IMR-90 (cell line): ENCODE results near the gene DBNDD1. TPM values are rescaled to one million over a fixed set of nuclear protein-coding genes. Genes with fewer than 3 reads are reported as not detected.

Experiments
- ATAC-seq: fragments of 200-7000 bp; cut with Tn5 transposase; 2 replicates; pipeline ENCODE4 v1.9.1; 2020; ENCODE audit warnings: low read depth, mild to moderate bottlenecking, moderate library complexity
- BruUV-seq: library from RNA; stranded (reverse); fragments of 400-500 nt; replicated peaks from 2 replicates; lab custom pipeline; 2021; lab: Mats Ljungman, UMichigan
- CTCF ChIA-PET: fragments of 300-600 bp; formaldehyde crosslinking; extraction: SDS; loops from one replicate; lab custom pipeline; 2021; ENCODE audit warnings: antibody characterized with exemption; lab: Yijun Ruan, JAX
- POLR2A ChIA-PET: fragments of 300-600 bp; sonication (Branson Sonifier 250); formaldehyde crosslinking; loops from one replicate; lab custom pipeline; 2022; ENCODE audit warnings: antibody characterized with exemption; ENCODE audit not compliant: unreplicated experiment; lab: Charles Lee
- DNase-seq: peaks from one replicate; pipeline ENCODE4 v3.0.0; 2013
- H2AFZ ChIP-seq: replicated peaks from 2 replicates; pipeline ENCODE3; 2013; ENCODE audit warnings: low read length, mild to moderate bottlenecking; ENCODE audit not compliant: poor library complexity
- H2AK5ac ChIP-seq: 2 replicates; pipeline ENCODE4 v1.6.1; 2013; ENCODE audit warnings: low read depth, low read length, inconsistent platforms
- H2AK9ac ChIP-seq: replicated peaks from 2 replicates; pipeline ENCODE3; 2013; ENCODE audit warnings: mild to moderate bottlenecking, low read depth, low read length, moderate library complexity; ENCODE audit not compliant: poor library complexity
- H2BK120ac ChIP-seq: 2 replicates; pipeline ENCODE4 v1.6.1; 2013; ENCODE audit warnings: low read depth, low read length, inconsistent platforms
- H2BK15ac ChIP-seq: 3 replicates; pipeline ENCODE4 v1.6.1; 2013; ENCODE audit warnings: low read depth, low read length, inconsistent platforms
- H2BK20ac ChIP-seq: 2 replicates; pipeline ENCODE4 v1.6.1; 2013; ENCODE audit warnings: low read depth, mild to moderate bottlenecking, inconsistent platforms, low read length, moderate library complexity
- H2BK5ac ChIP-seq: 2 replicates; pipeline ENCODE4 v1.6.1; 2013; ENCODE audit warnings: mild to moderate bottlenecking, low read depth, low read length, inconsistent platforms; ENCODE audit not compliant: poor library complexity, severe bottlenecking
- H3K14ac ChIP-seq: replicated peaks from 2 replicates; pipeline ENCODE4 v1.6.1; 2013; ENCODE audit warnings: low read depth, low read length, inconsistent platforms
- H3K18ac ChIP-seq: 2 replicates; pipeline ENCODE4 v1.6.1; 2013; ENCODE audit warnings: low read depth, low read length, control low read depth
- H3K23ac ChIP-seq: 2 replicates; pipeline ENCODE4 v1.6.1; 2013; ENCODE audit warnings: low read depth, low read length, inconsistent platforms
- H3K27ac ChIP-seq: 2 replicates; pipeline ENCODE4 v1.5.1; 2013; ENCODE audit warnings: mild to moderate bottlenecking, control low read depth, low read length; ENCODE audit not compliant: insufficient read depth
- H3K27me3 ChIP-seq: 2 replicates; pipeline ENCODE4 v1.6.1; 2013; ENCODE audit warnings: low read length; ENCODE audit not compliant: control insufficient read depth, insufficient read depth
- H3K36me3 ChIP-seq: 2 replicates; pipeline ENCODE4 v1.6.1; 2013; ENCODE audit warnings: low read length, mixed read lengths; ENCODE audit not compliant: control insufficient read depth, insufficient read depth
- H3K4ac ChIP-seq: 2 replicates; pipeline ENCODE4 v1.6.1; 2013; ENCODE audit warnings: low read depth, low read length, inconsistent platforms
- H3K4me1 ChIP-seq: 2 replicates; pipeline ENCODE4 v1.6.1; 2013; ENCODE audit warnings: low read length, mixed read lengths; ENCODE audit not compliant: control insufficient read depth, insufficient read depth
- H3K4me2 ChIP-seq: 2 replicates; pipeline ENCODE4 v1.6.1; 2013; ENCODE audit warnings: low read depth, mild to moderate bottlenecking, control low read depth, low read length, moderate library complexity
- H3K4me3 ChIP-seq: 2 replicates; pipeline ENCODE4 v1.5.1; 2013; ENCODE audit warnings: low read depth, mild to moderate bottlenecking, control low read depth, low read length, moderate library complexity; ENCODE audit not compliant: insufficient read depth
- H3K56ac ChIP-seq: 2 replicates; pipeline ENCODE4 v1.6.1; 2013; ENCODE audit warnings: low read length, inconsistent platforms; ENCODE audit not compliant: insufficient read depth; ENCODE audit errors: extremely low read depth
- H3K79me1 ChIP-seq, 2 experiments: 2 replicates each; pipeline ENCODE4 v1.6.1; 2013; ENCODE audit warnings: low read length in 2 of 2, inconsistent platforms in 1 of 2, low read depth in 1 of 2
- H3K9ac ChIP-seq: 2 replicates; pipeline ENCODE4 v1.6.1; 2013; ENCODE audit warnings: low read depth, low read length, control low read depth
- H3K9me1 ChIP-seq: 2 replicates; pipeline ENCODE4 v1.6.1; 2013; ENCODE audit warnings: low read length, inconsistent platforms; ENCODE audit not compliant: insufficient read depth
- H3K9me3 ChIP-seq: 2 replicates; pipeline ENCODE4 v1.6.1; 2013; ENCODE audit warnings: low read length; ENCODE audit not compliant: control insufficient read depth, insufficient read depth
- H4K20me1 ChIP-seq: 2 replicates; pipeline ENCODE4 v1.6.1; 2013; ENCODE audit warnings: low read length, inconsistent platforms; ENCODE audit not compliant: insufficient read depth
- H4K5ac ChIP-seq: 2 replicates; pipeline ENCODE4 v1.6.1; 2013; ENCODE audit warnings: mild to moderate bottlenecking, low read depth, low read length, control low read depth
- H4K8ac ChIP-seq, 2 experiments: 2 replicates each; pipeline ENCODE4 v1.6.1; 2013; ENCODE audit warnings: low read depth in 2 of 2, low read length in 2 of 2, control low read depth in 1 of 2, inconsistent platforms in 1 of 2
- H4K91ac ChIP-seq: 2 replicates; pipeline ENCODE4 v1.6.1; 2013; ENCODE audit warnings: low read depth, low read length, inconsistent platforms; ENCODE audit not compliant: insufficient read depth
- BHLHE40 ChIP-seq: fragments of 150-350 bp; IDR thresholded peaks from 2 replicates; pipeline ENCODE4 v1.6.1; 2016; ENCODE audit warnings: mild to moderate bottlenecking, low read depth, low read length
- CEBPB ChIP-seq: IDR thresholded peaks from 2 replicates; pipeline ENCODE4 v1.6.1; 2012; ENCODE audit warnings: low read depth, low read length, improper control_type of control experiment
- CHD1 ChIP-seq: IDR thresholded peaks from 2 replicates; pipeline ENCODE4 v1.6.1; 2012; ENCODE audit warnings: low read depth, low read length, improper control_type of control experiment
- FOS ChIP-seq: fragments of 150-350 bp; IDR thresholded peaks from 2 replicates; pipeline ENCODE4 v1.6.1; 2016; ENCODE audit warnings: low read depth, low read length
- MAFK ChIP-seq: IDR thresholded peaks from 2 replicates; pipeline ENCODE4 v1.6.1; 2012; ENCODE audit warnings: low read depth, low read length, improper control_type of control experiment
- MAZ ChIP-seq: IDR thresholded peaks from 2 replicates; pipeline ENCODE4 v1.6.1; 2012; ENCODE audit warnings: low read depth, mild to moderate bottlenecking, low read length, improper control_type of control experiment, moderate library complexity, borderline replicate concordance
- MXI1 ChIP-seq: IDR thresholded peaks from 2 replicates; pipeline ENCODE4 v1.6.1; 2012; ENCODE audit warnings: low read depth, mild to moderate bottlenecking, low read length, moderate library complexity, borderline replicate concordance
- NFE2L2 ChIP-seq: fragments of 150-350 bp; IDR thresholded peaks from 2 replicates; pipeline ENCODE4 v1.6.1; 2016; ENCODE audit warnings: low read depth, mild to moderate bottlenecking, low read length
- POLR2A ChIP-seq: IDR thresholded peaks from 2 replicates; pipeline ENCODE4 v1.6.1; 2012; ENCODE audit warnings: mild to moderate bottlenecking, low read depth, low read length
- RAD21 ChIP-seq: IDR thresholded peaks from 2 replicates; pipeline ENCODE4 v1.6.1; 2012; ENCODE audit warnings: low read length, improper control_type of control experiment
- RCOR1 ChIP-seq: IDR thresholded peaks from 2 replicates; pipeline ENCODE4 v1.6.1; 2012; ENCODE audit warnings: mild to moderate bottlenecking, low read length, improper control_type of control experiment; ENCODE audit not compliant: insufficient replicate concordance
- RFX5 ChIP-seq: IDR thresholded peaks from 2 replicates; pipeline ENCODE4 v1.8.0; 2012; ENCODE audit warnings: low read depth, mild to moderate bottlenecking, low read length, moderate library complexity
- SMC3 ChIP-seq: fragments of 150-350 bp; IDR thresholded peaks from 2 replicates; pipeline ENCODE4 v1.6.1; 2016; ENCODE audit warnings: low read depth, mild to moderate bottlenecking, antibody characterized with exemption, low read length, moderate library complexity
- WGBS, 2 experiments: methylation state at CpG; one replicate each; pipeline versions ENCODE4 v1.1.5 to v1.1.7; 2013; ENCODE audit warnings: missing lambda C conversion rate in 2 of 2; ENCODE audit not compliant: insufficient read length in 1 of 2; ENCODE audit errors: extremely low coverage in 2 of 2; 5-methylcytosine and 5-hydroxymethylcytosine counted together
- dilution Hi-C: fragments of 300-500 bp; cut with HindIII; formaldehyde crosslinking; loops from one replicate; pipeline ENCODE4 v1.14.3; 2018; ENCODE audit warnings: low sequenced_read_pairs; ENCODE audit not compliant: unreplicated experiment
- in situ Hi-C: fragments of 300-500 bp; cut with MboI; formaldehyde crosslinking; loops from 3 replicates; pipeline ENCODE4 v1.14.3; 2019; ENCODE audit warnings: low sequenced_read_pairs, inconsistent platforms, mixed read lengths
- intact Hi-C: fragments of 100-400 bp; cut with micrococcal nuclease; formaldehyde crosslinking; loops from 2 replicates; pipeline ENCODE4 v1.10.0; 2022
- polyA plus RNA-seq, 3 experiments: library from polyadenylated mRNA; depleted of rRNA; stranded (reverse); fragments of >200 nt; gene quantifications; 2 replicates each; pipeline ENCODE4 v1.2.3, GENCODE V29; 2012; ENCODE audit warnings: low replicate concordance in 1 of 3
- total RNA-seq: library from RNA; depleted of rRNA; stranded (reverse); fragments of >200 nt; gene quantifications from 2 replicates; pipeline ENCODE4 v1.2.3, GENCODE V29; 2012
- TF ChIP-seq, protein P1 (sequence below): fragments of 150-350 bp; IDR thresholded peaks from 2 replicates; pipeline ENCODE4 v1.6.1; 2016; ENCODE audit warnings: low read depth, mild to moderate bottlenecking, low read length, moderate library complexity, borderline replicate concordance
- TF ChIP-seq, protein P2 (sequence below): conservative IDR thresholded peaks from 2 replicates; pipeline ENCODE4 v1.5.1; 2012; ENCODE audit warnings: mild to moderate bottlenecking, low read depth, low read length, improper control_type of control experiment
- TF ChIP-seq, protein P3 (sequence below): fragments of 150-350 bp; IDR thresholded peaks from 2 replicates; pipeline ENCODE4 v1.6.1; 2017; ENCODE audit warnings: mild to moderate bottlenecking, antibody characterized with exemption, low read length, low read depth

DBNDD1 gene
- total and polyA plus RNA-seq, 2 of the 4 experiments (the other 2 are of a cell fraction) = 3.4 to 23.0 TPM

DNA sequence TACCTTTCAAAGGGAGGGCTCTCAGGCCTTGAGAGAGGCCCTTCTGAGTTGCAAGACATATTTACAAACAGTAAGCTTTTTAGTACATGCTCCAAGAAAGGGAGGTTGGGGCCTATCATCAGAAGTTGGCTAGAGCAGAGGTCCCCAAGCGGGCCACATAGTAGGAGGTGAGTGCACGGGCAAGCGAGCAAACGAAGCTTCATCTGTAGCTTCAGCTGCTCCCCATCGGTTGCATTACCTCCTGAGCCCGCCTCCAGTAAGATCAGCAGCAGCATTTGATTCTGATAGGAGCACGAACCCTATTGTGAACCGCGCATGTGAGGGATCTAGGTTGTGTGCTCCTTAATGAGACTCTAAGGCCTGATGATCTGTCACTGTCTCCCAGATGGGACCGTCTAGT, 31.7 kb upstream of the DBNDD1 start:
- Histone ChIP-seq H3K9me1 (no peaks in the 10 kb centered on the region), H4K91ac (no peak overlapping the region), H3K56ac (no peak overlapping the region), H3K4ac (no peak overlapping the region), H3K36me3 (no peaks in the 10 kb centered on the region), H3K18ac (no peak overlapping the region), H3K9ac (no peak overlapping the region), H4K8ac (no peak overlapping the region), H2AK9ac (no peak overlapping the region), H2BK15ac (no peak overlapping the region), H2BK20ac (no peak overlapping the region), H4K20me1 (no peaks in the 10 kb centered on the region), H3K4me2 (no peak overlapping the region), H3K4me1 (peaks cover 11% of the 10 kb centered on the region), H3K27me3 (no peaks in the 10 kb centered on the region), H3K9me3 (peaks cover 9% of the 10 kb centered on the region), H3K27ac (no peak overlapping the region), H3K23ac (no peak overlapping the region), H4K5ac (no peak overlapping the region), H2AFZ (no peak overlapping the region), H2AK5ac (no peak overlapping the region), H2BK5ac (no peak overlapping the region), H3K79me1 (no peaks in the 10 kb centered on the region), H3K14ac (no peak overlapping the region), H3K4me3 (no peak overlapping the region), H2BK120ac (no peak overlapping the region)
- ChIA-PET POLR2A (no interaction called here), CTCF (no interaction called here)
- in situ Hi-C loops = no loop called here
- TF ChIP-seq FOS (no peak), CHD1 (no peak), NFE2L2 (no peak), SMC3 (no peak), MAFK (no peak), CEBPB (no peak), POLR2A (no peak), RAD21 (no peak), BHLHE40 (no peak), MAZ (no peak), MXI1 (no peak), RCOR1 (no peak), RFX5 (no peak)
- TF ChIP-seq, protein P1, sequence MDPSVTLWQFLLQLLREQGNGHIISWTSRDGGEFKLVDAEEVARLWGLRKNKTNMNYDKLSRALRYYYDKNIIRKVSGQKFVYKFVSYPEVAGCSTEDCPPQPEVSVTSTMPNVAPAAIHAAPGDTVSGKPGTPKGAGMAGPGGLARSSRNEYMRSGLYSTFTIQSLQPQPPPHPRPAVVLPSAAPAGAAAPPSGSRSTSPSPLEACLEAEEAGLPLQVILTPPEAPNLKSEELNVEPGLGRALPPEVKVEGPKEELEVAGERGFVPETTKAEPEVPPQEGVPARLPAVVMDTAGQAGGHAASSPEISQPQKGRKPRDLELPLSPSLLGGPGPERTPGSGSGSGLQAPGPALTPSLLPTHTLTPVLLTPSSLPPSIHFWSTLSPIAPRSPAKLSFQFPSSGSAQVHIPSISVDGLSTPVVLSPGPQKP = no peak
- TF ChIP-seq, protein P2, sequence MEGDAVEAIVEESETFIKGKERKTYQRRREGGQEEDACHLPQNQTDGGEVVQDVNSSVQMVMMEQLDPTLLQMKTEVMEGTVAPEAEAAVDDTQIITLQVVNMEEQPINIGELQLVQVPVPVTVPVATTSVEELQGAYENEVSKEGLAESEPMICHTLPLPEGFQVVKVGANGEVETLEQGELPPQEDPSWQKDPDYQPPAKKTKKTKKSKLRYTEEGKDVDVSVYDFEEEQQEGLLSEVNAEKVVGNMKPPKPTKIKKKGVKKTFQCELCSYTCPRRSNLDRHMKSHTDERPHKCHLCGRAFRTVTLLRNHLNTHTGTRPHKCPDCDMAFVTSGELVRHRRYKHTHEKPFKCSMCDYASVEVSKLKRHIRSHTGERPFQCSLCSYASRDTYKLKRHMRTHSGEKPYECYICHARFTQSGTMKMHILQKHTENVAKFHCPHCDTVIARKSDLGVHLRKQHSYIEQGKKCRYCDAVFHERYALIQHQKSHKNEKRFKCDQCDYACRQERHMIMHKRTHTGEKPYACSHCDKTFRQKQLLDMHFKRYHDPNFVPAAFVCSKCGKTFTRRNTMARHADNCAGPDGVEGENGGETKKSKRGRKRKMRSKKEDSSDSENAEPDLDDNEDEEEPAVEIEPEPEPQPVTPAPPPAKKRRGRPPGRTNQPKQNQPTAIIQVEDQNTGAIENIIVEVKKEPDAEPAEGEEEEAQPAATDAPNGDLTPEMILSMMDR = no peak
- TF ChIP-seq, protein P3, sequence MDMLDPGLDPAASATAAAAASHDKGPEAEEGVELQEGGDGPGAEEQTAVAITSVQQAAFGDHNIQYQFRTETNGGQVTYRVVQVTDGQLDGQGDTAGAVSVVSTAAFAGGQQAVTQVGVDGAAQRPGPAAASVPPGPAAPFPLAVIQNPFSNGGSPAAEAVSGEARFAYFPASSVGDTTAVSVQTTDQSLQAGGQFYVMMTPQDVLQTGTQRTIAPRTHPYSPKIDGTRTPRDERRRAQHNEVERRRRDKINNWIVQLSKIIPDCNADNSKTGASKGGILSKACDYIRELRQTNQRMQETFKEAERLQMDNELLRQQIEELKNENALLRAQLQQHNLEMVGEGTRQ = no peak
- no peak for ATAC-seq
- BruUV-seq = no TSS peak
- intact Hi-C loops = no loop called here
- dilution Hi-C loops = no loop called here
- DNase-seq = no peak
- WGBS, 2 experiments = 84% methylated on average over 5 of the region's 10 CpGs; no CpG with 5 or more reads in 1 of the 2 experiments
